IMR-90 (cell line): ENCODE results near the gene PPY. TPM values are rescaled to one million over a fixed set of nuclear protein-coding genes. Genes with fewer than 3 reads are reported as not detected.

Experiments used
- ATAC-seq: fragments of 200-7000 bp; cut with Tn5 transposase; 2 replicates; pipeline ENCODE4 v1.9.1; 2020; ENCODE audit warnings: low read depth, mild to moderate bottlenecking, moderate library complexity
- BruUV-seq: library from RNA; stranded (reverse); fragments of 400-500 nt; replicated peaks from 2 replicates; lab custom pipeline; 2021; lab: Mats Ljungman, UMichigan
- CTCF ChIA-PET: fragments of 300-600 bp; formaldehyde crosslinking; extraction: SDS; loops from one replicate; lab custom pipeline; 2021; ENCODE audit warnings: antibody characterized with exemption; lab: Yijun Ruan, JAX
- POLR2A ChIA-PET: fragments of 300-600 bp; sonication (Branson Sonifier 250); formaldehyde crosslinking; loops from one replicate; lab custom pipeline; 2022; ENCODE audit warnings: antibody characterized with exemption; ENCODE audit not compliant: unreplicated experiment; lab: Charles Lee
- DNase-seq: peaks from one replicate; pipeline ENCODE4 v3.0.0; 2013
- H2AFZ ChIP-seq: replicated peaks from 2 replicates; pipeline ENCODE3; 2013; ENCODE audit warnings: low read length, mild to moderate bottlenecking; ENCODE audit not compliant: poor library complexity
- H2AK5ac ChIP-seq: 2 replicates; pipeline ENCODE4 v1.6.1; 2013; ENCODE audit warnings: low read depth, low read length, inconsistent platforms
- H2AK9ac ChIP-seq: replicated peaks from 2 replicates; pipeline ENCODE3; 2013; ENCODE audit warnings: mild to moderate bottlenecking, low read depth, low read length, moderate library complexity; ENCODE audit not compliant: poor library complexity
- H2BK120ac ChIP-seq: 2 replicates; pipeline ENCODE4 v1.6.1; 2013; ENCODE audit warnings: low read depth, low read length, inconsistent platforms
- H2BK15ac ChIP-seq: 3 replicates; pipeline ENCODE4 v1.6.1; 2013; ENCODE audit warnings: low read depth, low read length, inconsistent platforms
- H2BK20ac ChIP-seq: 2 replicates; pipeline ENCODE4 v1.6.1; 2013; ENCODE audit warnings: low read depth, mild to moderate bottlenecking, inconsistent platforms, low read length, moderate library complexity
- H2BK5ac ChIP-seq: 2 replicates; pipeline ENCODE4 v1.6.1; 2013; ENCODE audit warnings: mild to moderate bottlenecking, low read depth, low read length, inconsistent platforms; ENCODE audit not compliant: poor library complexity, severe bottlenecking
- H3K14ac ChIP-seq: replicated peaks from 2 replicates; pipeline ENCODE4 v1.6.1; 2013; ENCODE audit warnings: low read depth, low read length, inconsistent platforms
- H3K18ac ChIP-seq: 2 replicates; pipeline ENCODE4 v1.6.1; 2013; ENCODE audit warnings: low read depth, low read length, control low read depth
- H3K23ac ChIP-seq: 2 replicates; pipeline ENCODE4 v1.6.1; 2013; ENCODE audit warnings: low read depth, low read length, inconsistent platforms
- H3K27ac ChIP-seq: 2 replicates; pipeline ENCODE4 v1.5.1; 2013; ENCODE audit warnings: mild to moderate bottlenecking, control low read depth, low read length; ENCODE audit not compliant: insufficient read depth
- H3K27me3 ChIP-seq: 2 replicates; pipeline ENCODE4 v1.6.1; 2013; ENCODE audit warnings: low read length; ENCODE audit not compliant: control insufficient read depth, insufficient read depth
- H3K36me3 ChIP-seq: 2 replicates; pipeline ENCODE4 v1.6.1; 2013; ENCODE audit warnings: low read length, mixed read lengths; ENCODE audit not compliant: control insufficient read depth, insufficient read depth
- H3K4ac ChIP-seq: 2 replicates; pipeline ENCODE4 v1.6.1; 2013; ENCODE audit warnings: low read depth, low read length, inconsistent platforms
- H3K4me1 ChIP-seq: 2 replicates; pipeline ENCODE4 v1.6.1; 2013; ENCODE audit warnings: low read length, mixed read lengths; ENCODE audit not compliant: control insufficient read depth, insufficient read depth
- H3K4me2 ChIP-seq: 2 replicates; pipeline ENCODE4 v1.6.1; 2013; ENCODE audit warnings: low read depth, mild to moderate bottlenecking, control low read depth, low read length, moderate library complexity
- H3K4me3 ChIP-seq: 2 replicates; pipeline ENCODE4 v1.5.1; 2013; ENCODE audit warnings: low read depth, mild to moderate bottlenecking, control low read depth, low read length, moderate library complexity; ENCODE audit not compliant: insufficient read depth
- H3K56ac ChIP-seq: 2 replicates; pipeline ENCODE4 v1.6.1; 2013; ENCODE audit warnings: low read length, inconsistent platforms; ENCODE audit not compliant: insufficient read depth; ENCODE audit errors: extremely low read depth
- H3K79me1 ChIP-seq, 2 experiments: 2 replicates each; pipeline ENCODE4 v1.6.1; 2013; ENCODE audit warnings: low read length in 2 of 2, inconsistent platforms in 1 of 2, low read depth in 1 of 2
- H3K9ac ChIP-seq: 2 replicates; pipeline ENCODE4 v1.6.1; 2013; ENCODE audit warnings: low read depth, low read length, control low read depth
- H3K9me1 ChIP-seq: 2 replicates; pipeline ENCODE4 v1.6.1; 2013; ENCODE audit warnings: low read length, inconsistent platforms; ENCODE audit not compliant: insufficient read depth
- H3K9me3 ChIP-seq: 2 replicates; pipeline ENCODE4 v1.6.1; 2013; ENCODE audit warnings: low read length; ENCODE audit not compliant: control insufficient read depth, insufficient read depth
- H4K20me1 ChIP-seq: 2 replicates; pipeline ENCODE4 v1.6.1; 2013; ENCODE audit warnings: low read length, inconsistent platforms; ENCODE audit not compliant: insufficient read depth
- H4K5ac ChIP-seq: 2 replicates; pipeline ENCODE4 v1.6.1; 2013; ENCODE audit warnings: mild to moderate bottlenecking, low read depth, low read length, control low read depth
- H4K8ac ChIP-seq, 2 experiments: 2 replicates each; pipeline ENCODE4 v1.6.1; 2013; ENCODE audit warnings: low read depth in 2 of 2, low read length in 2 of 2, control low read depth in 1 of 2, inconsistent platforms in 1 of 2
- H4K91ac ChIP-seq: 2 replicates; pipeline ENCODE4 v1.6.1; 2013; ENCODE audit warnings: low read depth, low read length, inconsistent platforms; ENCODE audit not compliant: insufficient read depth
- CEBPB ChIP-seq: IDR thresholded peaks from 2 replicates; pipeline ENCODE4 v1.6.1; 2012; ENCODE audit warnings: low read depth, low read length, improper control_type of control experiment
- CHD1 ChIP-seq: IDR thresholded peaks from 2 replicates; pipeline ENCODE4 v1.6.1; 2012; ENCODE audit warnings: low read depth, low read length, improper control_type of control experiment
- FOS ChIP-seq: fragments of 150-350 bp; IDR thresholded peaks from 2 replicates; pipeline ENCODE4 v1.6.1; 2016; ENCODE audit warnings: low read depth, low read length
- MAZ ChIP-seq: IDR thresholded peaks from 2 replicates; pipeline ENCODE4 v1.6.1; 2012; ENCODE audit warnings: low read depth, mild to moderate bottlenecking, low read length, improper control_type of control experiment, moderate library complexity, borderline replicate concordance
- MXI1 ChIP-seq: IDR thresholded peaks from 2 replicates; pipeline ENCODE4 v1.6.1; 2012; ENCODE audit warnings: low read depth, mild to moderate bottlenecking, low read length, moderate library complexity, borderline replicate concordance
- NFE2L2 ChIP-seq: fragments of 150-350 bp; IDR thresholded peaks from 2 replicates; pipeline ENCODE4 v1.6.1; 2016; ENCODE audit warnings: low read depth, mild to moderate bottlenecking, low read length
- POLR2A ChIP-seq: IDR thresholded peaks from 2 replicates; pipeline ENCODE4 v1.6.1; 2012; ENCODE audit warnings: mild to moderate bottlenecking, low read depth, low read length
- RAD21 ChIP-seq: IDR thresholded peaks from 2 replicates; pipeline ENCODE4 v1.6.1; 2012; ENCODE audit warnings: low read length, improper control_type of control experiment
- RCOR1 ChIP-seq: IDR thresholded peaks from 2 replicates; pipeline ENCODE4 v1.6.1; 2012; ENCODE audit warnings: mild to moderate bottlenecking, low read length, improper control_type of control experiment; ENCODE audit not compliant: insufficient replicate concordance
- RFX5 ChIP-seq: IDR thresholded peaks from 2 replicates; pipeline ENCODE4 v1.8.0; 2012; ENCODE audit warnings: low read depth, mild to moderate bottlenecking, low read length, moderate library complexity
- SMC3 ChIP-seq: fragments of 150-350 bp; IDR thresholded peaks from 2 replicates; pipeline ENCODE4 v1.6.1; 2016; ENCODE audit warnings: low read depth, mild to moderate bottlenecking, antibody characterized with exemption, low read length, moderate library complexity
- WGBS, 2 experiments: methylation state at CpG; one replicate each; pipeline versions ENCODE4 v1.1.5 to v1.1.7; 2013; ENCODE audit warnings: missing lambda C conversion rate in 2 of 2; ENCODE audit not compliant: insufficient read length in 1 of 2; ENCODE audit errors: extremely low coverage in 2 of 2; 5-methylcytosine and 5-hydroxymethylcytosine counted together
- dilution Hi-C: fragments of 300-500 bp; cut with HindIII; formaldehyde crosslinking; loops from one replicate; pipeline ENCODE4 v1.14.3; 2018; ENCODE audit warnings: low sequenced_read_pairs; ENCODE audit not compliant: unreplicated experiment
- in situ Hi-C: fragments of 300-500 bp; cut with MboI; formaldehyde crosslinking; loops from 3 replicates; pipeline ENCODE4 v1.14.3; 2019; ENCODE audit warnings: low sequenced_read_pairs, inconsistent platforms, mixed read lengths
- intact Hi-C: fragments of 100-400 bp; cut with micrococcal nuclease; formaldehyde crosslinking; loops from 2 replicates; pipeline ENCODE4 v1.10.0; 2022
- polyA plus RNA-seq, 3 experiments: library from polyadenylated mRNA; depleted of rRNA; stranded (reverse); fragments of >200 nt; gene quantifications; 2 replicates each; pipeline ENCODE4 v1.2.3, GENCODE V29; 2012; ENCODE audit warnings: low replicate concordance in 1 of 3
- total RNA-seq: library from RNA; depleted of rRNA; stranded (reverse); fragments of >200 nt; gene quantifications from 2 replicates; pipeline ENCODE4 v1.2.3, GENCODE V29; 2012
- TF ChIP-seq, protein P1 (sequence below): fragments of 150-350 bp; IDR thresholded peaks from 2 replicates; pipeline ENCODE4 v1.6.1; 2016; ENCODE audit warnings: low read depth, mild to moderate bottlenecking, low read length, moderate library complexity, borderline replicate concordance
- TF ChIP-seq, protein P2 (sequence below): fragments of 150-350 bp; IDR thresholded peaks from 2 replicates; pipeline ENCODE4 v1.6.1; 2017; ENCODE audit warnings: mild to moderate bottlenecking, antibody characterized with exemption, low read length, low read depth

The PPY gene
- total and polyA plus RNA-seq, 2 of the 4 experiments (the other 2 are of a cell fraction) = not detected

DNA sequence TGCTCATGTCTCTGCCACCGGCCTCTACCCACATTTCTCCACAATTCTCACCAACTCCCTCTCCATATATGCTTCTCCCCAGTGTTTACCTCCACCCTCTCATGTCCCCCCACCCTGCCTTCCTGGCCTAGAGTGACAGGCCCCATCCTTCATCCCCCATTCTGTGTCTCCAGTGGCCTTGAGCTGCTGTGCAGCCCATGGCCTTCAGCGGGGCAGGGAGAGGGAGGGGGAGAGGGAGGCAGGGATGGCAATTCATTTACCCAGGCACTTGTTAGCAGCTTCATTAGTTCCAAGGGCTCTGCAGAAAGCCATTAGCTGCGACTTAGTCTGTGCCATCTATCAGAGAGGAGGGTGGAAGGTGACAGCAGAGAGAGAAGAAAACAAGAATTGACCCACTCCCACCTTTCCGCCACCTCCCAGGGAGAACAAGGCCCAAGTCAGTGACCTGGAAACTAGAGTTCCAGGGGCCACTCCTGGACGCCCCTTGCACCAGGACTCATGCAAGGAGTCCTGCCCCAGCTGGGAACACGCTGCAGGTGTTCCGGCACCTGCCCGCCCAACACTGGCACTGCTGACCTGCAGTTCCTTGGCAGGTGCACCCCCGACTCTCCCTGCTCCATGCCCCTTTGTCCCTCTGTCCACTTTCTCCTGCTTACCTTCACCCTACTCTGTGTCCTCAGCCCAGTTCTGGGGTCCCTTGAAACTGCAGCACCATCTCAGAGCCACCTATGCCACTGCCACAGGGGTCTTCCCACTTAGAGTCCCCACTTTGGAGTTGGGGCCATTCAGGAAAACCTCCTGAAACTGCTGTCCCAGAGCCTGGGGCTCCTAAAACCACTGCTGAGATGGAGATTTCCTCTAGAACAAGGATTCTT, 34.9 kb upstream of the PPY start (continued):
- no peak for TF ChIP-seq POLR2A

DNA sequence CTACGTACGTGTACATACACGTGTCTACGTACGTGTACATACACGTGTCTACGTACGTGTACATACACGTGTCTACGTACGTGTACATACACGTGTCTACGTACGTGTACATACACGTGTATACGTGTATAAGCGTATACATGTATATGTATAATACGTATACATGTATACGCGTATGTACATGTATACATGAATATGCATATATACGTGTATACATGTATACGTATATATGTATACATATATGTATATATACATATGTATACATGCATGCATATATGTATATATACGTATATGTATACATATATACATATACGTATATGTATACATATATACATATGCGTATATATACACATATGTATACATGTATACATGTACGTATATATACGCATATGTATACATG, 33.6 kb upstream of the PPY start:
- BruUV-seq = no TSS peak
- no peak overlapping the region for H2AFZ ChIP-seq
- no peak overlapping the region for H3K18ac ChIP-seq
- peaks cover 44% of the 10 kb centered on the region for H3K27me3 ChIP-seq
- ChIA-PET CTCF (no interaction called here), POLR2A (no interaction called here)
- no peak overlapping the region for H2BK120ac ChIP-seq
- no peak overlapping the region for H2BK20ac ChIP-seq
- no peak overlapping the region for H3K14ac ChIP-seq
- no peak overlapping the region for H3K4me2 ChIP-seq
- no peak overlapping the region for H3K23ac ChIP-seq
- no peak overlapping the region for H2AK9ac ChIP-seq
- no peaks in the 10 kb centered on the region for H3K9me3 ChIP-seq
- dilution Hi-C loops (no loop called here), intact Hi-C loops (no loop called here), in situ Hi-C loops (no loop called here)
- no peaks in the 10 kb centered on the region for H4K20me1 ChIP-seq
- H3K9me1 ChIP-seq = no peaks in the 10 kb centered on the region
- no peaks in the 10 kb centered on the region for H3K79me1 ChIP-seq
- H4K8ac ChIP-seq = no peak overlapping the region
- H3K9ac ChIP-seq = no peak overlapping the region
- no peak overlapping the region for H3K27ac ChIP-seq
- no peak for DNase-seq
- no peak overlapping the region for H2AK5ac ChIP-seq
- H2BK5ac ChIP-seq = no peak overlapping the region
- no peak overlapping the region for H2BK15ac ChIP-seq
- no peaks in the 10 kb centered on the region for H3K4me1 ChIP-seq
- no CpG with 5 or more reads among the region's 27 CpGs for WGBS, 2 experiments
- ATAC-seq = no peak
- H4K91ac ChIP-seq = no peak overlapping the region
- H3K56ac ChIP-seq = no peak overlapping the region
- H4K5ac ChIP-seq = no peak overlapping the region
- no peak overlapping the region for H3K4me3 ChIP-seq
- H3K4ac ChIP-seq = no peak overlapping the region
- no peaks in the 10 kb centered on the region for H3K36me3 ChIP-seq
- TF ChIP-seq SMC3 (no peak), RCOR1 (no peak), MAZ (no peak), RAD21 (no peak), MXI1 (no peak), FOS (no peak), NFE2L2 (no peak), POLR2A (no peak), CEBPB (no peak), RFX5 (no peak), CHD1 (no peak)
- TF ChIP-seq, protein P1, sequence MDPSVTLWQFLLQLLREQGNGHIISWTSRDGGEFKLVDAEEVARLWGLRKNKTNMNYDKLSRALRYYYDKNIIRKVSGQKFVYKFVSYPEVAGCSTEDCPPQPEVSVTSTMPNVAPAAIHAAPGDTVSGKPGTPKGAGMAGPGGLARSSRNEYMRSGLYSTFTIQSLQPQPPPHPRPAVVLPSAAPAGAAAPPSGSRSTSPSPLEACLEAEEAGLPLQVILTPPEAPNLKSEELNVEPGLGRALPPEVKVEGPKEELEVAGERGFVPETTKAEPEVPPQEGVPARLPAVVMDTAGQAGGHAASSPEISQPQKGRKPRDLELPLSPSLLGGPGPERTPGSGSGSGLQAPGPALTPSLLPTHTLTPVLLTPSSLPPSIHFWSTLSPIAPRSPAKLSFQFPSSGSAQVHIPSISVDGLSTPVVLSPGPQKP = no peak
- TF ChIP-seq, protein P2, sequence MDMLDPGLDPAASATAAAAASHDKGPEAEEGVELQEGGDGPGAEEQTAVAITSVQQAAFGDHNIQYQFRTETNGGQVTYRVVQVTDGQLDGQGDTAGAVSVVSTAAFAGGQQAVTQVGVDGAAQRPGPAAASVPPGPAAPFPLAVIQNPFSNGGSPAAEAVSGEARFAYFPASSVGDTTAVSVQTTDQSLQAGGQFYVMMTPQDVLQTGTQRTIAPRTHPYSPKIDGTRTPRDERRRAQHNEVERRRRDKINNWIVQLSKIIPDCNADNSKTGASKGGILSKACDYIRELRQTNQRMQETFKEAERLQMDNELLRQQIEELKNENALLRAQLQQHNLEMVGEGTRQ = no peak
